GM23338 (cell line): ENCODE data around the gene RNF187. TPM values are rescaled to one million over a fixed set of nuclear protein-coding genes. Genes with fewer than 3 reads are reported as not detected.

Source experiments
- ATAC-seq: fragments of 200-7000 bp; cut with Tn5 transposase; 3 replicates; pipeline ENCODE4 v1.9.1; 2020
- DNase-seq: peaks from one replicate; pipeline ENCODE4 v3.0.0-alpha.2; 2015; ENCODE audit warnings: low spot score
- H2AFZ ChIP-seq: fragments of 200-600 bp; sonication (generic); 2 replicates; pipeline ENCODE4 v1.8.0; 2016; ENCODE audit warnings: antibody characterized with exemption, mild to moderate bottlenecking, moderate library complexity
- H3F3A ChIP-seq: fragments of 200-600 bp; sonication (generic); replicated peaks from 2 replicates; pipeline ENCODE4 v1.8.0; 2017; ENCODE audit warnings: antibody characterized with exemption, mixed run types, low read depth
- H3K27ac ChIP-seq: fragments of 200-600 bp; sonication (generic); 2 replicates; pipeline ENCODE4 v1.6.1; 2016; ENCODE audit warnings: low read depth
- H3K27me3 ChIP-seq: fragments of 200-600 bp; sonication (generic); 2 replicates; pipeline ENCODE4 v1.8.0; 2016; ENCODE audit warnings: mild to moderate bottlenecking, mixed run types, moderate library complexity; ENCODE audit not compliant: insufficient read depth
- H3K36me3 ChIP-seq: fragments of 200-600 bp; sonication (generic); 2 replicates; pipeline ENCODE4 v1.8.0; 2016; ENCODE audit warnings: mild to moderate bottlenecking; ENCODE audit not compliant: insufficient read depth
- H3K4me1 ChIP-seq: fragments of 200-600 bp; sonication (generic); 2 replicates; pipeline ENCODE4 v1.8.0; 2016; ENCODE audit warnings: mild to moderate bottlenecking, moderate library complexity; ENCODE audit not compliant: insufficient read depth
- H3K4me2 ChIP-seq: fragments of 200-600 bp; sonication (generic); 2 replicates; pipeline ENCODE4 v1.7.1; 2017; ENCODE audit warnings: mixed run types
- H3K4me3 ChIP-seq: fragments of 200-600 bp; sonication (generic); 2 replicates; pipeline ENCODE4 v1.6.1; 2016; ENCODE audit warnings: mixed run types
- H3K79me2 ChIP-seq: fragments of 200-600 bp; sonication (generic); replicated peaks from 2 replicates; pipeline ENCODE4 v1.8.0; 2017; ENCODE audit warnings: mild to moderate bottlenecking; ENCODE audit not compliant: insufficient read depth
- H3K9me2 ChIP-seq: fragments of 200-600 bp; sonication (generic); 2 replicates; pipeline ENCODE4 v1.8.0; 2017; ENCODE audit not compliant: insufficient read depth
- H4K20me1 ChIP-seq: fragments of 200-600 bp; sonication (generic); replicated peaks from 2 replicates; pipeline ENCODE4 v1.8.0; 2017; ENCODE audit warnings: mild to moderate bottlenecking; ENCODE audit not compliant: insufficient read depth
- H3K27ac Mint-ChIP-seq: 2 replicates; pipeline ENCODE4 v1.8.0; 2020; ENCODE audit warnings: inconsistent platforms, mild to moderate bottlenecking, moderate library complexity, mixed read lengths
- H3K27me3 Mint-ChIP-seq: 3 replicates; pipeline ENCODE4 v1.8.0; 2022; ENCODE audit warnings: low read depth, mild to moderate bottlenecking, moderate library complexity, mixed read lengths, inconsistent platforms; ENCODE audit not compliant: insufficient read depth, poor library complexity
- H3K36me3 Mint-ChIP-seq: 3 replicates; pipeline ENCODE4 v1.8.0; 2021; ENCODE audit warnings: low read depth, mild to moderate bottlenecking, inconsistent platforms, moderate library complexity, mixed read lengths
- H3K4me1 Mint-ChIP-seq: 3 replicates; pipeline ENCODE4 v1.8.0; 2020; ENCODE audit warnings: mild to moderate bottlenecking, inconsistent platforms, mixed read lengths
- H3K4me3 Mint-ChIP-seq: 3 replicates; pipeline ENCODE4 v1.8.0; 2021; ENCODE audit warnings: moderate library complexity, mild to moderate bottlenecking, inconsistent platforms, mixed read lengths
- H3K9me3 Mint-ChIP-seq: 3 replicates; pipeline ENCODE4 v1.8.0; 2020; ENCODE audit warnings: moderate library complexity, mild to moderate bottlenecking, inconsistent platforms, mixed read lengths
- CREB1 ChIP-seq: fragments of 250-450 bp; sonication (Bioruptor Pico); IDR thresholded peaks from 2 replicates; pipeline ENCODE4 v1.5.0; 2020; ENCODE audit warnings: low read depth, mild to moderate bottlenecking, moderate library complexity
- CTCF ChIP-seq, 2 experiments: fragments of 200-600 bp in 1 of 2; sonication (generic) in 1 of 2; conservative IDR thresholded peaks; 2 replicates each; pipeline versions ENCODE4 v1.5.1 to v1.6.1; 2016 to 2017; ENCODE audit warnings: antibody characterized with exemption in 2 of 2, low read depth in 2 of 2, mild to moderate bottlenecking in 2 of 2, moderate library complexity in 1 of 2
- ETS1 ChIP-seq: IDR thresholded peaks from 2 replicates; pipeline ENCODE4 v1.6.1; 2016; ENCODE audit warnings: antibody characterized with exemption
- EZH2 ChIP-seq: fragments of 200-600 bp; sonication (generic); IDR thresholded peaks from one replicate; pipeline ENCODE4 v1.8.0; 2017; ENCODE audit warnings: antibody characterized with exemption, mild to moderate bottlenecking, low read depth; ENCODE audit not compliant: unreplicated experiment
- EZH2phosphoT487 ChIP-seq: fragments of 200-600 bp; sonication (generic); IDR thresholded peaks from one replicate; pipeline ENCODE4 v1.8.1; 2018; ENCODE audit warnings: antibody characterized with exemption; ENCODE audit not compliant: unreplicated experiment
- JUNB ChIP-seq: IDR thresholded peaks from one replicate; pipeline ENCODE4 v1.6.1; 2016; ENCODE audit warnings: antibody characterized with exemption; ENCODE audit not compliant: unreplicated experiment
- NANOG ChIP-seq: IDR thresholded peaks from 2 replicates; pipeline ENCODE4 v1.6.1; 2016; ENCODE audit warnings: antibody characterized with exemption, borderline replicate concordance
- POLR2AphosphoS5 ChIP-seq: IDR thresholded peaks from 2 replicates; pipeline ENCODE4 v1.6.1; 2016; ENCODE audit warnings: antibody characterized with exemption, low read depth
- REST ChIP-seq: IDR thresholded peaks from one replicate; pipeline ENCODE4 v1.6.1; 2018; ENCODE audit warnings: antibody characterized with exemption; ENCODE audit not compliant: unreplicated experiment
- STAT1 ChIP-seq: IDR thresholded peaks from one replicate; pipeline ENCODE4 v1.6.1; 2016; ENCODE audit warnings: antibody characterized with exemption; ENCODE audit not compliant: unreplicated experiment
- ZNF114 ChIP-seq: fragments of 250-450 bp; sonication (Bioruptor Pico); IDR thresholded peaks from 2 replicates; pipeline ENCODE4 v1.5.0; 2020; ENCODE audit warnings: mild to moderate bottlenecking, moderate library complexity
- ZNF331 ChIP-seq: fragments of 250-450 bp; sonication (Bioruptor Pico); IDR thresholded peaks from 2 replicates; pipeline ENCODE4 v1.5.0; 2020; ENCODE audit warnings: low read depth, mild to moderate bottlenecking, moderate library complexity
- ZNF462 ChIP-seq: fragments of 250-450 bp; sonication (Bioruptor Pico); IDR thresholded peaks from 2 replicates; pipeline ENCODE4 v1.5.0; 2020; ENCODE audit warnings: mild to moderate bottlenecking, moderate library complexity
- polyA plus RNA-seq: library from polyadenylated mRNA; unstranded; fragments of >200 nt; fragmentation: Nextera tagmentation; extraction: Ambion mirVana; gene quantifications from 2 replicates; pipeline ENCODE4 v1.2.1, GENCODE V29; 2016
- total RNA-seq: library from RNA; depleted of rRNA; stranded (reverse); fragments of >200 nt; shearing (Covaris generic); gene quantifications from 2 replicates; pipeline ENCODE4 v1.2.3, GENCODE V29; 2014

The RNF187 gene
- total and polyA plus RNA-seq, 2 experiments from 2014 or later = 24.8 to 55.3 TPM

- Histone ChIP-seq H3K27me3 (peaks cover 28% of the 10 kb centered on the region), H3K9me2 (no peaks in the 10 kb centered on the region), H3K4me1 (peaks cover 14% of the 10 kb centered on the region), H3K27ac (no peak overlapping the region), H3K36me3 (no peaks in the 10 kb centered on the region), H3K79me2 (no peaks in the 10 kb centered on the region), H4K20me1 (peaks cover 7% of the 10 kb centered on the region; the same call in 1 of the 2 replicates), H2AFZ (no peak overlapping the region), H3F3A (no peaks in the 10 kb centered on the region), H3K4me3 (no peak overlapping the region), H3K4me2 (no peak overlapping the region)
- DNase-seq (no peak), ATAC-seq (no peak)
- no peak for TF ChIP-seq POLR2AphosphoS5
- TF ChIP-seq ZNF462 (CRISPR knock-in tag) = no peak
- TF ChIP-seq ZNF114 (CRISPR knock-in tag) = no peak
- TF ChIP-seq STAT1 = no peak
- no peak for TF ChIP-seq JUNB
- no peak for TF ChIP-seq ETS1
- TF ChIP-seq ZNF331 (CRISPR knock-in tag) = no peak
- TF ChIP-seq CREB1 = no peak
- no peak for TF ChIP-seq NANOG
- TF ChIP-seq CTCF (conservative IDR thresholded peaks at IDR 0.05; ENCODE audit: low read depth in 2 of 2) = no peak
- no peak for TF ChIP-seq EZH2phosphoT487
- TF ChIP-seq EZH2 = no peak
- no peak for TF ChIP-seq REST
- Mint-ChIP-seq H3K27ac (no peak overlapping the region), H3K4me1 (peaks cover 19% of the 10 kb centered on the region), H3K4me3 (no peak overlapping the region), H3K36me3 (peaks cover 22% of the 10 kb centered on the region), H3K27me3 (peaks cover 18% of the 10 kb centered on the region), H3K9me3 (no peaks in the 10 kb centered on the region)
These were observed 9.3 kb downstream of the RNF187 start for GRCh38 chr1:228496494-228496893.
